Nasal cavity respiratory epithelium epithelial cell of viscerocranial mucosa (primary cell): ENCODE data around the gene PSMB4. TPM values are rescaled to one million over a fixed set of nuclear protein-coding genes. Genes with fewer than 3 reads are reported as not detected.

Source experiments
- total RNA-seq: library from RNA; depleted of rRNA; stranded (reverse); fragments of >200 nt; gene quantifications from 2 replicates; pipeline ENCODE4 v1.2.3, GENCODE V29; 2014

Gene PSMB4
- total RNA-seq: 210 and 365 TPM in 2 replicates

DNA sequence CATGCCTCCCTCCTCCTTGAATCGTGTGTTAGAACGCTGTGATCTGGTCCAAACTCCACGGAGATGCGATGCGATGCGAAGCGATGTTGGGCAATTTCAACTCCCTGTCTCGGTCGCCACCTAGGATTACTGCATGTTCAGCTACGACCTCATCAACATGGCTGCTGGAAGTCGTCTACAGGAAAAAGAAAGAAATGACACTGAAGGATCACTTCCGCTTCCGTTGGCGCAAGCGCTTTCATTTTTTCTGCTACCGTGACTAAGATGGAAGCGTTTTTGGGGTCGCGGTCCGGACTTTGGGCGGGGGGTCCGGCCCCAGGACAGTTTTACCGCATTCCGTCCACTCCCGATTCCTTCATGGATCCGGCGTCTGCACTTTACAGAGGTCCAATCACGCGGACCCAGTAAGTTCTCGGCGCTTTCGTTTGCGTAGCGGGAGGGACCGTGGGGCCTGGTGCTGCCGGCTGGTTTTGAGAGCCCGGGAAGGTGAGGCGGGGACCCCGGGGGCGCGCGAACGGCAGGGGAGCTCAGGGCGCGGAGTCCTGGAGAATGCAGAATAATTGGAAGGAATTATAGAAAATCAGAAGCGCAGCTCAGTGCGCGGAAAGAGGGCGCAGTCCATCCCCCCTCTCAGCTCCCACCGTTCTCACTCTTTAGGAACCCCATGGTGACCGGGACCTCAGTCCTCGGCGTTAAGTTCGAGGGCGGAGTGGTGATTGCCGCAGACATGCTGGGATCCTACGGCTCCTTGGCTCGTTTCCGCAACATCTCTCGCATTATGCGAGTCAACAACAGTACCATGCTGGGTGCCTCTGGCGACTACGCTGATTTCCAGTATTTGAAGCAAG is at the start of gene PSMB4:
Gene PSMB4, plus strand, starts transcription at position 250 of the 848 bp plus-strand sequence. Its CDS starts 15 bp downstream, at position 265.

DNA sequence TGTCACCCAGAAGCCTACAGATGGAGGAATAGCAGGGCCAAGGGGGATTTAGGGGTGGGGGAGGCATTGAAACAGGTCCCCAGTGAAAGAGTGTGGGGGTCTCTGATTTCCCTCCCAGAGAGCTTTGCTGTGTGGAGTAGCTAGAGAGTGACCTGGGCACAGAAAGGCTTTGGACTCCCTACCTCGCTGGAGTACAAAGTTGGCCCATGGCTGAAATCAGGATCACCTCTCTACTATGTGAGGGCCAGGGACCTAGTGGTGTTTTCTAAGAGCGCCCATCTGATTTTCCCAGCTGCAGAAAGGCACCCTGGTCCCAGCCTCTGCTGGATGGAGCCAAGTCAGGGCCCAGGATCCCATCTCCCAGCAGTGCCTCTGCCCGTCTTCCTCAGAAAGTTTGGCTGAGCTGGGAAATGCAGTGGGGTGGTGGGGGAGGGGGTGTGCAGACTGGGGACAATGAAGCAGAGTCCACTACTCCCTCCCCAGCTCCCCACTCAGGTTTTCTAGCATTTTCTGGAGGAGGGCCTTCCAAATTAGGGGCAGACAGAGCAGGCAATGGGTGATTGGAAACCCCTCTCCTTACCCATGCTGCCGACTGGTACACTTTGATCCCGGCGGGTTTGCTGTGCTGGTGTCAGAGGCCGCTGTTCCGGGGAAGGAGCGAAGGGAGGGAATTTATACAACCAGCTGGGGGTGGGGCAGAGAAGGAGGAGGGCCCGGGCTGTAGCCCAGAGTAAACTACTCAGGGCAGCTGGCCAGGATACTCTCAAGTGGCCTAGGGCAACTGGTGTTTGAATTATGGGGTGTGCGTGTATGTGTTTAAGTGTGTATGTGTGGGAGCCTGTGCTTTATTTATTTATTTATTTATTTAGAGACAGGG is 27.1 kb upstream of the PSMB4 start, which contains the start of gene SELENBP1:
Gene SELENBP1, minus strand, starts transcription at position 648 of the 877 bp plus-strand sequence. Its CDS starts 64 bp downstream, at position 584.

Other genes with a start within 250 kb of the PSMB4 start
- gene TNFAIP8L2, start 242.9 kb upstream of the PSMB4 start, total RNA-seq: not detected in 2 replicates
- gene LYSMD1, start 233.7 kb upstream of the PSMB4 start, total RNA-seq: 5.8 and 6.5 TPM in 2 replicates
- 24.1 and 24.3 TPM in 2 replicates for gene SCNM1, start 233.4 kb upstream of the PSMB4 start, total RNA-seq
- 0.21 TPM in 1 of 2 replicates, not detected in the other for gene TMOD4, start 223.6 kb upstream of the PSMB4 start, total RNA-seq
- gene VPS72, start 209.4 kb upstream of the PSMB4 start, total RNA-seq: 48.7 and 56.0 TPM in 2 replicates
- gene PIP5K1A, start 201.0 kb upstream of the PSMB4 start, total RNA-seq: 84.6 and 96.4 TPM in 2 replicates
- gene PSMD4, start 144.8 kb upstream of the PSMB4 start, total RNA-seq: 166 and 202 TPM in 2 replicates
- gene ZNF687, start 117.3 kb upstream of the PSMB4 start, total RNA-seq: 12.3 and 17.9 TPM in 2 replicates
- gene PI4KB, start 72.2 kb upstream of the PSMB4 start, total RNA-seq: 27.7 and 51.7 TPM in 2 replicates
- gene RFX5, start 52.3 kb upstream of the PSMB4 start, total RNA-seq: 11.3 and 37.7 TPM in 2 replicates
- gene SELENBP1, start 26.9 kb upstream of the PSMB4 start, total RNA-seq: 1.0 and 2.7 TPM in 2 replicates
- gene POGZ, start 59.9 kb downstream of the PSMB4 start, total RNA-seq: 7.2 and 28.2 TPM in 2 replicates
- gene CGN, start 111.8 kb downstream of the PSMB4 start, total RNA-seq: 1.7 and 5.8 TPM in 2 replicates
- gene TUFT1, start 140.7 kb downstream of the PSMB4 start, total RNA-seq: 58.3 and 135 TPM in 2 replicates
- gene SNX27, start 212.5 kb downstream of the PSMB4 start, total RNA-seq: 28.7 and 56.9 TPM in 2 replicates